Measurements from ENCODE around the gene COLEC11. TPM values are rescaled to one million over a fixed set of nuclear protein-coding genes. Genes with fewer than 3 reads are reported as not detected.

COLEC11 gene
- total and polyA plus RNA-seq, 2 of the 13 experiments (the other 11 are each of a cell fraction or from before 2014, with no cell fraction given), result 1.5 to 3.0 TPM

DNA sequence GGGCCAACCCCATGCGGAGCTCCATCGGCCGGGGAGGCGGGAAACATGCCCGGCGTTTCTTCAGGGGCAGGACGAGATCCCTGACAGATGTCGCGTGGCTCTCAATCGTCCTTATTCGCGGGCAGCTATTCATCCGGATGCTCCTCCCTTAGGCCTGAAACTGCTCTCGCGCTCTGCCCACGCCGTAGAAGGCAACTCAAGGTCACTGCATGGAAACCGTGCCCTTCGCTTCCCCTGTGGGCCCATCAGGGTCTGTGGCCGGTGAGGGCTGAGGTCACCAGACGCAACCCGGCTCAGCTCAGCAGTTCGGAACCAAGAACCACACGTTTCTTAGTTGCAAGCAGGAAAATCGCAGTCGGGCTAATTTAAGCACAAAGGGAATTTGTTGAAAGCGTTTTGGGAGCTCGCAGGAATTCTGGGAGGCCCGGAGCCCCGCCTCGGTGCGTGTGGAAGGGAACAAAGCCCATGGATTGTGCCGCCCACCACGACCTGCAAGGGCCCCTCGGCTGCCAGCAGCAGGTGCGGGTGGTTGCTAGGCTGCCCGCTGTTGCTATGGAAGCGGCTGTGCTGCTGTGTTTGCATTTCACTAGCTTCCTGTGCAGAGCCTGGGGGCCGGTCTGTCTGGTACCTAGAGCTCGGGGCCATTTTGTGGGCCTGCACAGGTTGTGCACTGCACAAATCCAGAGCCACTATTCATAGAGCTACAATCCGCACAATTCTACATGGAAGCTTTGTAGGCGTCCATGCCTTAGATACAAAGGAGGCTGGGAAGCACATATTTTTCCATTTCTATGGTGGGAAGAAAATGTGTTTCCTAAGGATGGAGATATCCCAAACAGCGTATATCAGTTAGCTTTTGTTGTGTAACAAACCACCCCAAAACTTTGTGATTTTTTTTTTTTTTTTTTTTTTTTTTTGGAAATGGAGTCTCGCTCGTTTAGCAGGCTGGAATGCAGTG, 57.1 kb downstream of the COLEC11 start (continued):
- peak; percentile 49; the same call in 1 of the 2 replicates for TF ChIP-seq ZNF232 (CRISPR knock-in tag; IDR thresholded peaks at IDR 0.05; ENCODE audit: borderline replicate concordance)
- TF ChIP-seq SALL2 (CRISPR knock-in tag; IDR thresholded peaks at IDR 0.05), result peak; percentile 72; the same call in 1 of the 2 replicates
- TF ChIP-seq SAP130 (CRISPR knock-in tag; IDR thresholded peaks at IDR 0.05; ENCODE audit: low read depth), result peak; percentile 91
- TF ChIP-seq ZNF230 (CRISPR knock-in tag; IDR thresholded peaks at IDR 0.05), result no peak
- peak; percentile 58; the same call in 1 of the 2 replicates for TF ChIP-seq ZNF350 (CRISPR knock-in tag; IDR thresholded peaks at IDR 0.05; ENCODE audit: borderline replicate concordance, low read depth)
- no peak for TF ChIP-seq ZNF713 (CRISPR knock-in tag; IDR thresholded peaks at IDR 0.05)
- TF ChIP-seq ZFAT (CRISPR knock-in tag; conservative IDR thresholded peaks at IDR 0.05), result no peak
- TF ChIP-seq, protein P1, sequence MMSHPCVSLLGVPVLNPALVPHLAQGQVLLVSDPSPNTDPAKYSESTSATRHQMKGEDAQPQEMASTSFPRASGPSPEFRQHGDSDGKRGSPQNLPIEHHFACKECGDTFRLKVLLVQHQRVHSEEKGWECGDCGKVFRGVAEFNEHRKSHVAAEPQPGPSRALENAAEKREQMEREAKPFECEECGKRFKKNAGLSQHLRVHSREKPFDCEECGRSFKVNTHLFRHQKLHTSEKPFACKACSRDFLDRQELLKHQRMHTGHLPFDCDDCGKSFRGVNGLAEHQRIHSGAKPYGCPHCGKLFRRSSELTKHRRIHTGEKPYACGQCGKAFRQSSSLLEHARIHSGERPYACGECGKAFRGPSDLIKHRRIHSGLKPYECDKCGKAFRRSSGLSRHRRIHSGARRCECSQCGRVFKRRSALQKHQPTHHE (CRISPR knock-in tag; IDR thresholded peaks at IDR 0.05; ENCODE audit: borderline replicate concordance), result 0 out of 2 replicates have a peak, but pooled peaks have one; percentile 55
- TF ChIP-seq ZNF224 (CRISPR knock-in tag; IDR thresholded peaks at IDR 0.05), result 0 out of 2 replicates have a peak, but pooled peaks have one; percentile 26
- TF ChIP-seq, protein P2, sequence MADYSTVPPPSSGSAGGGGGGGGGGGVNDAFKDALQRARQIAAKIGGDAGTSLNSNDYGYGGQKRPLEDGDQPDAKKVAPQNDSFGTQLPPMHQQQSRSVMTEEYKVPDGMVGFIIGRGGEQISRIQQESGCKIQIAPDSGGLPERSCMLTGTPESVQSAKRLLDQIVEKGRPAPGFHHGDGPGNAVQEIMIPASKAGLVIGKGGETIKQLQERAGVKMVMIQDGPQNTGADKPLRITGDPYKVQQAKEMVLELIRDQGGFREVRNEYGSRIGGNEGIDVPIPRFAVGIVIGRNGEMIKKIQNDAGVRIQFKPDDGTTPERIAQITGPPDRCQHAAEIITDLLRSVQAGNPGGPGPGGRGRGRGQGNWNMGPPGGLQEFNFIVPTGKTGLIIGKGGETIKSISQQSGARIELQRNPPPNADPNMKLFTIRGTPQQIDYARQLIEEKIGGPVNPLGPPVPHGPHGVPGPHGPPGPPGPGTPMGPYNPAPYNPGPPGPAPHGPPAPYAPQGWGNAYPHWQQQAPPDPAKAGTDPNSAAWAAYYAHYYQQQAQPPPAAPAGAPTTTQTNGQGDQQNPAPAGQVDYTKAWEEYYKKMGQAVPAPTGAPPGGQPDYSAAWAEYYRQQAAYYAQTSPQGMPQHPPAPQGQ (CRISPR knock-in tag; IDR thresholded peaks at IDR 0.05; ENCODE audit: borderline replicate concordance), result no peak
- TF ChIP-seq, protein P3, sequence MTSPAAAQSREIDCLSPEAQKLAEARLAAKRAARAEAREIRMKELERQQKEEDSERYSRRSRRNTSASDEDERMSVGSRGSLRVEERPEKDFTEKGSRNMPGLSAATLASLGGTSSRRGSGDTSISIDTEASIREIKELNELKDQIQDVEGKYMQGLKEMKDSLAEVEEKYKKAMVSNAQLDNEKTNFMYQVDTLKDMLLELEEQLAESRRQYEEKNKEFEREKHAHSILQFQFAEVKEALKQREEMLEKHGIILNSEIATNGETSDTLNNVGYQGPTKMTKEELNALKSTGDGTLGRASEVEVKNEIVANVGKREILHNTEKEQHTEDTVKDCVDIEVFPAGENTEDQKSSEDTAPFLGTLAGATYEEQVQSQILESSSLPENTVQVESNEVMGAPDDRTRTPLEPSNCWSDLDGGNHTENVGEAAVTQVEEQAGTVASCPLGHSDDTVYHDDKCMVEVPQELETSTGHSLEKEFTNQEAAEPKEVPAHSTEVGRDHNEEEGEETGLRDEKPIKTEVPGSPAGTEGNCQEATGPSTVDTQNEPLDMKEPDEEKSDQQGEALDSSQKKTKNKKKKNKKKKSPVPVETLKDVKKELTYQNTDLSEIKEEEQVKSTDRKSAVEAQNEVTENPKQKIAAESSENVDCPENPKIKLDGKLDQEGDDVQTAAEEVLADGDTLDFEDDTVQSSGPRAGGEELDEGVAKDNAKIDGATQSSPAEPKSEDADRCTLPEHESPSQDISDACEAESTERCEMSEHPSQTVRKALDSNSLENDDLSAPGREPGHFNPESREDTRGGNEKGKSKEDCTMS (CRISPR knock-in tag; conservative IDR thresholded peaks at IDR 0.05), result no peak
- TF ChIP-seq CEBPG (CRISPR knock-in tag; IDR thresholded peaks at IDR 0.05), result peak; percentile 25; the same call in 1 of the 2 replicates
- TF ChIP-seq ZNF331 (CRISPR knock-in tag; IDR thresholded peaks at IDR 0.05), result peak; percentile 41; the same call in 1 of the 2 replicates
- TF ChIP-seq PITX1 (CRISPR knock-in tag; IDR thresholded peaks at IDR 0.05), result no peak
- 0 out of 2 replicates have a peak, but pooled peaks have one; percentile 30 for TF ChIP-seq THAP11 (CRISPR knock-in tag; IDR thresholded peaks at IDR 0.05)
- no peak; the same call in 1 of the 2 replicates for TF ChIP-seq YEATS4 (CRISPR knock-in tag; IDR thresholded peaks at IDR 0.05; ENCODE audit: borderline replicate concordance)
- TF ChIP-seq NKX3-1 (CRISPR knock-in tag; IDR thresholded peaks at IDR 0.05), result no peak
- TF ChIP-seq SNRNP70 (IDR thresholded peaks at IDR 0.05; ENCODE audit: low read depth, low read length), result no peak
- peak; percentile 57; the same call in 1 of the 2 replicates for TF ChIP-seq SOX5 (CRISPR knock-in tag; IDR thresholded peaks at IDR 0.05; ENCODE audit: borderline replicate concordance)
- TF ChIP-seq, protein P4, sequence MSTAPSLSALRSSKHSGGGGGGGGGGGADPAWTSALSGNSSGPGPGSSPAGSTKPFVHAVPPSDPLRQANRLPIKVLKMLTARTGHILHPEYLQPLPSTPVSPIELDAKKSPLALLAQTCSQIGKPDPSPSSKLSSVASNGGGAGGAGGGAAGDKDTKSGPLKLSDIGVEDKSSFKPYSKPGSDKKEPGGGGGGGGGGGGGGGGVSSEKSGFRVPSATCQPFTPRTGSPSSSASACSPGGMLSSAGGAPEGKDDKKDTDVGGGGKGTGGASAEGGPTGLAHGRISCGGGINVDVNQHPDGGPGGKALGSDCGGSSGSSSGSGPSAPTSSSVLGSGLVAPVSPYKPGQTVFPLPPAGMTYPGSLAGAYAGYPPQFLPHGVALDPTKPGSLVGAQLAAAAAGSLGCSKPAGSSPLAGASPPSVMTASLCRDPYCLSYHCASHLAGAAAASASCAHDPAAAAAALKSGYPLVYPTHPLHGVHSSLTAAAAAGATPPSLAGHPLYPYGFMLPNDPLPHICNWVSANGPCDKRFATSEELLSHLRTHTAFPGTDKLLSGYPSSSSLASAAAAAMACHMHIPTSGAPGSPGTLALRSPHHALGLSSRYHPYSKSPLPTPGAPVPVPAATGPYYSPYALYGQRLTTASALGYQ (CRISPR knock-in tag; IDR thresholded peaks at IDR 0.05), result no peak
